HG03439 (cell line): ENCODE measurements around the gene CNTD1.
A peak's percentile ranks its signal among the peaks of the same experiment; 100 is the strongest.
"Not testable (repeated sequence)": the region's sequence is repeated elsewhere in the genome, so short reads cannot be mapped to it uniquely, and the experiment has no call there.

Experiments
- ATAC-seq: cut with Tn5 transposase; IDR thresholded peaks from one replicate; pipeline ENCODE4 v1.9.1; 2021; ENCODE audit warnings: mild to moderate bottlenecking, moderate library complexity; ENCODE audit not compliant: unreplicated experiment

Gene CNTD1, protein sequence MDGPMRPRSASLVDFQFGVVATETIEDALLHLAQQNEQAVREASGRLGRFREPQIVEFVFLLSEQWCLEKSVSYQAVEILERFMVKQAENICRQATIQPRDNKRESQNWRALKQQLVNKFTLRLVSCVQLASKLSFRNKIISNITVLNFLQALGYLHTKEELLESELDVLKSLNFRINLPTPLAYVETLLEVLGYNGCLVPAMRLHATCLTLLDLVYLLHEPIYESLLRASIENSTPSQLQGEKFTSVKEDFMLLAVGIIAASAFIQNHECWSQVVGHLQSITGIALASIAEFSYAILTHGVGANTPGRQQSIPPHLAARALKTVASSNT

DNA sequence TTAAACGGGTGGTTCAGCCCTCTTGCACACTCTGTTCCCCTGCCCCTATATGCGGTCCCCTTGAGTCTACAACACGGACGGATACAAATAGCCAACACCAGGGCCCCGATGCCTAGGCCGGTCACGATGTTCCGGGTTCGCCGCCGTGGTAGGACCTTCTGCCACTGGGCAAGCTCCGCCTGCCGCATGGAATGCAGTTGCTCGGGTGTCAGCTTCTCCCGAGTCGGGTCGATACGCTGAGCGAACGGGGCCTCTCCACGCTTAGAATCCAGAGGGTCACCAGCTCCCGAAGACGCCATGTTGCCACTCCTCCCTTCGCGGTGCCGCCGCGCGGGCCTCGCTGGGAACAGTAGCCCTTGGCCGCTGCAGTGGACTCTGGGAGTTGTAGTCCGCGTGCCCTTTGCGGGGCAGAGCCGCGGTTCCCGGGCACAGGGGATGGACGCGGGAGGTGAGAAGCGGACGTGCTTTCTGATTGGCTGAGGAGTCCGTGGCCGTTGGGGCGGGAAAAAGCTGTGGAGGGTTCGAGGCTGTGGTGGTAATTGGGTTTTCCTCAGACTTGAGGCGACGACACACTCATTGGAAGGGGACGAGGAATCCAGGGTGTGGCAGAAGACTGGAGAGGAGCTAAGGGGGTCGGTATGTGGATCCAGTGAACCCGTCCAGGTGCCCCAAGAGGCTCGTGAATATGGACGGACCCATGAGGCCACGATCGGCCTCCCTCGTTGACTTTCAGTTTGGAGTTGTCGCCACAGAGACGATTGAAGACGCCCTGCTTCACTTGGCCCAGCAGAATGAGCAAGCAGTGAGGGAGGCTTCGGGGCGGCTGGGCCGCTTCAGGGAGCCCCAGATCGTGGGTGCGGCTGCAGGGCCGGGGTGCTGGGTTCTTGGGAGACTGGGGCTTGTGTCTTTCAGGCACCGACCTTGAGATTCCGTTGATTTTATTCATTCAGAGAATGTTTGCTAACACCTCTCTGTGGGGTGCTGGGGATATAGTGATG is at the start of gene CNTD1, which contains the start of gene COA3:
Gene CNTD1, plus strand, starts transcription at position 479 of the 998 bp plus-strand sequence. Its CDS starts 207 bp downstream, at position 686.
Gene COA3, minus strand, starts transcription at position 322 of the 998 bp plus-strand sequence. Its CDS starts 23 bp downstream, at position 299.
- peak; percentile 82 for ATAC-seq

DNA sequence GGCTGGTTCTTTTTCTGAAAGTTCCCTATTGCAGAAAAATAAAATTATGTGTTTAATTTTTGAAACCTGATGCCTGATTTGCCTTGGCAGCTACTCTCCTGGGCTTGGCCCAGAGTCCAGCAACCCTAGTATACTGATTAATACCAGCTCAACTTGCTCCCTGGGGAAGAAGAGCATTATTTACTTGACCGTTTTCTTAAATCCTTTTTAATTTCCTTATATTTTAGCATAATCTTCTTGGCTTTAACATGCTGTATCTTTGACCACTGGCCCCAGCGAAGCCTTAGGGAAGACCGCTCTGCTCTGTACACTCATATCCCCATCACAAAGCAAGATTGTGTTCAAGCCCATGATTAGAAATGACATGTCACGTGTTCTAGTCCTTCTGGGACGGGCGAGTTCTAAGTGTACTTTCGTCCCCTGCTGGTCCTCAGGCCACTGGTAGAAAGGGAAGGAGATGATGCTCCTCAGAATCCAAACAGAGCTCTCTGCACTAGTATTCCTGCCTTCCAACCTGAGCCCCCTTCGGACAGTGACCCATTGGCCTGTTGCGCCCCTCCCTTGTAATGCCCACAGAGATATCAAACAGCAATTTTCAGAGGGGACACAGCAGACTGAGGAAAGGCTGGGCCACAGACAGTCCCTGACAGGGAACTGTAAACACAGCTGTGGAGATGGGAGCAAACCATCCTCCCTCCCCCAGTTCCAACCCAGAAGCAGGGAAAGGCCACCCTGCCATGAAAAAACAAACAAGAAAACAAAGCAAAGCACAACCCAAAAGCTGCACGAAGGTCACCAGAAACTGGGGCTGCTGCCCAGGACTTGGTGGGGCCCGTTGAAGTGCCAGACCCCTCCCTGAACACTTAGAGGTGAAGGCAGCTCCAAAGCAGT is 49.5 kb upstream of the CNTD1 start:
- no peak for ATAC-seq

DNA sequence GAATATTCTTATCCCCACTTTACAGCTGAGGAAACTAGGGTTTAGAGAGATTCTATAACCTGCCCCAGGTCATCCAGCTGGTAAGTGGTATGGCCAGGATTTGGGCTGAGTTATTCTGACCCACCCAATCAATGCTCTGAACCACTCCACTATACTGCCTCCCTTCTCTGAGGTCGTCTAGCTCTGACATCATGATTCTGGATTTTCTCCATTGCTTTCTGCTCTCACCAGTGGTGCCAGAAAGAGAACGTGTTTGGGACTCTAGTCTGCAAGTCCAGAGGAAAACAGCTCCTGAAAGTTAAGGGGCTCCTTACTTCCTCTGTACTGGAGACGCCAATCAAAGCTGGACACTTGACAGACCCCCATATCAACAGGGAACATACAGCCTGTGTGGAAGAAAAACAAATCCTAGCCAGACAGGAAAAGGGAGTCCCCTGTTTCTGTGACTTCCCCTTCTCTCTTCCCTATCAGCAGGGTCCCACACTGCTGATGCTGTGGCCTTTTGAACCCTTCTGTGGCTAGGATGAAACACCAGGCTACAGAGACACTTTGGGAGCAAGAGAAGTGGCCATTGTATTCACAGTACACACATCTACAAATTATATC is 47.8 kb upstream of the CNTD1 start:
- no peak for ATAC-seq

DNA sequence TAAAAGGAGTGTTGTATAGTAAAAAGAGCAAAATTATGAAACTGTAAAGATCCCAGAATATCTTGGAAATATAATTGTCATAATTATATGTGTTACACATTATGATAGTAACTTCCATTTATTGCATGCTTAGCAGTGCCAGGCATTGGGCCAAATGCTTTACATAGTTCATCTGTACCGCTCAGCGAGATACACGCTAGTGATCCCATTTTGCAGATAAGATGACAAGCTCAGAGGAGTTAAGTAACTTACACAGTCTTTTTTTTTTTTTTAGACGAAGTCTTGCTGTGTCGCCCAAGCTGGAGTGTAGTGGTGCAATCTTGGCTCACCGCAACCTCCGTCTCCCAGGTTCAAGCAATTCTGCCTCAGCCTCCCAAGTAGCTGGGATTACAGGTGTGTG is 47.0 kb upstream of the CNTD1 start:
- no peak for ATAC-seq

DNA sequence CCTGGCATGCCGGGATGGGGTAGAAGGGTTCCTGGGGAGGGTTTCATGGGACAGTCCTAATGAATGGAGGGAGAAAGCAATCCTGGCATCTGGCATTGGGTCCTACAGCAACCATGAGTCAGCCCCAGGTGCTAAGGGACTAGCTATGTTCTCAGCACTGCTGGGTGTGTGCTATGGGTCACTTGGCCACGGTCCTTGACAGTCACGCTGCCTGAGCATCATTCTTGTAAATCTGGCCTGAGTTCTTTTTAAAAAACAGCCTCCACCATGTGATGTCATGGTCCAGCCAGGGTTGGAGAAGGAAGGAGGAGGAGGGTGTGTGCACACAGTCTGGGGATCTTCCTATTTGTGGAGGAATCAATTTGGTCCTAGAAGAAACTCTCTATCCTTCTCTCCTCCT is 43.9 kb upstream of the CNTD1 start:
- ATAC-seq: no peak

DNA sequence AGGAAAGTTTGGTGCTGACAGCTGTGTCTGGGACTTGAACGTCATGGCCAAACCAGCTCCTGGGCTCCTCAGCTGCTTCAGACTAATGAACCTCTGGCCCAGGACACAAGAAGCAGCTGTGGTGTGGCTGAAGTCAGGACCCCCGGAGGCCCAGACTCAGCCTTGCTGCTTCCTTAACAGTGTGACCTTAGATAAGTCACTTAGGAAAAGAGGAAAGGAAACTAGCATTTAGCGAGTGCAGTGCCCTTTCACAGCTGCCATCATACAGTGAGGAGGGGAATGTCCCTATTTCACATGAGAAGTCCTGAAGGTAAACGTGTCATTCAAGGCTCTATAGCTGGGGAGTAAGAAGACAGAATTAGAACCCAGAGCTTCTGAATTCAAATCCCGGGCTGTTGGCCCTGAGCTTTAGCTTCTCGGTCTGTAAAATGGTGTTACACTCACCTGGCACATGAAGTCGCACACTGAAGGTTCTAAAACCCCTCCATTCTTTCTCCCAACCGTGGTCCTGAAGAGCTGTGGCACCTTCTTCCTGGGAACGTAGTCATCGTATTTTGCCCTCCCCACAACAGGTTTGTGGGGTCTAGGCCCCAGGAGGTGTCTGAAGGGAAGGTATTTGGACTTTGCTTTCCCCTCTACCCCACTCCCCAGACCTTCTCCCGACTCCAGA is 38.5 kb upstream of the CNTD1 start:
- no peak for ATAC-seq

DNA sequence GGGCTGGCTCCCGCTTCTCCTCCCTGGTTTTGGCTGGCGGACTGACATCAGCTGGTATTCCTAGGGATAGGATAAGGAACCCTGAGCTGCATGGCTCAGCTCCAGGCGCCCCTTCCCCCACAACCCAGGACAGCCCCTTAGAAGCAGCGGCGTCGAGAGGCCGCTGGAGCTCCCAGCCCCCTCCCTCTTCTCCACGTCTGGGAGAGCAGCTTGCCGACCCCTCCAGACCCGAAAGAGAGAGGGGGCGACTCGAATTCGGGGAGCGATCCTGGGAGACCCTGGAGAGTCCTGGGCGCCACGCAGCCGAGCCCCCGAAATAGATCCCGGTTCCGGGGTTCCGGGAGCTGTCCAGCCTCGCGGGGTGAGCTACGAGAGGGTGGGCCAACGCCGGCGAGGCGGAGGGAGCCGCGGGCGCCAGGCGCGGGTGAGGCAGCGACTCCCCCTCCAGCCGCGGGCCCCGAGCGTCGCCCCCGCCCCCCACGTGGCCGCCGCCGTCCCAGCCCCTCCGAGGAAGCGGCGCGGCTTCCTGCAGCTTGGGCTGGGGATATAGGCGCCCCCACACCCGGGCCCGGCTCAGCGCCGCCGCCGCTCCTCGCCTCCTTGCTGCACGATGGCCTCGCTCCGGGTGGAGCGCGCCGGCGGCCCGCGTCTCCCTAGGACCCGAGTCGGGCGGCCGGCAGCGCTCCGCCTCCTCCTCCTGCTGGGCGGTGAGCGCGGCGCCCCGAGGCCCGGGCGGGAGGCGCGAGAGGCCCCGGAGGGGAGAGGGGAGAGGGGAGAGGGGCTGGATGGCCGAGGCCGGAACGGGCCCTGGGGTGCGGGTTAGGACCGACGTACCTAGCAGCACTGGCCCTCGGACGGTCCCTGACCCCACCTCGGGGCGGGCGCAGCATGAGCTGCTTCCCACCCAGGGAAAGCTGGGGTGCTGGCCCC is 37.7 kb upstream of the CNTD1 start, which contains the start of gene RAMP2:
Gene RAMP2, plus strand, starts transcription at position 576 of the 930 bp plus-strand sequence. Its CDS starts 35 bp downstream, at position 611.
- ATAC-seq: no peak

DNA sequence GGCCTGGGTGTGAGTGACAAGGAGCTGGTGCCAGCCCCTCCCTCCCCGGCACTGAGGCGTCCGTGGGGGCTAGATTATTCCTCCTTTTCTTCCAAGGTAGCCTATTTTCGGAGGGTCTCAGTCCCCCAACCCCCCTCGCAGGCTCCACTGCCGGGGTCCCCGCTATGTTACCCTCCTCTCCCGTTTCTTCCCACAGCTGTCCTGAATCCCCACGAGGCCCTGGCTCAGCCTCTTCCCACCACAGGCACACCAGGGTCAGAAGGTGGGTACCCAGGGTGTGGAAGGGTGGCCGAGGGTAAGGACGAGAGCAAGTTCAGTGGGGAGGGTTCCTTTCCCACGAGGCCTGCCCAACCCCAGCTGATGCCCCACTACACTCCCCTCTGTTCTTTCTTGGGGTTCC is 37.0 kb upstream of the CNTD1 start:
- no peak for ATAC-seq

DNA sequence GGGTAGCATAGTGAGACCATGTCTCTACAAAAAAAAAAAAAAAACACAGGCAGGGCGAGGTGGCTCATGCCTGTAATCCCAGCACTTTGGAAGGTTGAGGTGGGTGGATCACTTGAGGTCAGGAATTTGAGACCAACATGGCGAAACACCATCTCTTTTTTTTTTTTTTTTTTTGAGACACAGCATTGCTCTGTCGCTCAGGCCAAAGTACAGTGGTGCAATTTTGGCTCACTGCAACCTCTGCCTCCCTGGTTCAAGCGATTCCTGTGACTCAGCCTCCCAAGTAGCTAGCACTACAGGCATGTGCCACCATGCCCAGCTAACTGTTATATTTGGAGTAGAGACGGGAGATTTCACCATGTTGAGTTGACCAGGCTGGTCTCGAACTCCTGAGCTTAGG is 32.5 kb upstream of the CNTD1 start:
- ATAC-seq: no peak

DNA sequence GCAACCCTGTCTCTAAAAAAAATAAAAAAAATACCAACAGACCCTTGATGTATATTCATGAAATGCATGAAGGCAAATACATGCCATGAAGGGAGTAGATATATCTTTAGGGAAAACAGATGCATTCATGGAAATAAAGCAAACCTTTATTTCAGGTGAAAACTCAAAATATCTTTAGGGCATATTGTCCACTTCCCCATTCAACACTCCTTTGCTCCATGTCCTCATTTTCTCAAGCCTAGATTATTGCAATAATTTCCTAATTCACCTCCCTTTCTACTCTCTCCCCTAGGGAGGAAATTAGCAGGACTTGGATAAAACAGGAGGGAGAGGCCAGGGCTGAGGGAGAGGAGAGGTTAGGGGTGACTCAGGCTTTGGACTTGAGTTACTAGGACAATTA is 31.1 kb upstream of the CNTD1 start:
- ATAC-seq: no peak

DNA sequence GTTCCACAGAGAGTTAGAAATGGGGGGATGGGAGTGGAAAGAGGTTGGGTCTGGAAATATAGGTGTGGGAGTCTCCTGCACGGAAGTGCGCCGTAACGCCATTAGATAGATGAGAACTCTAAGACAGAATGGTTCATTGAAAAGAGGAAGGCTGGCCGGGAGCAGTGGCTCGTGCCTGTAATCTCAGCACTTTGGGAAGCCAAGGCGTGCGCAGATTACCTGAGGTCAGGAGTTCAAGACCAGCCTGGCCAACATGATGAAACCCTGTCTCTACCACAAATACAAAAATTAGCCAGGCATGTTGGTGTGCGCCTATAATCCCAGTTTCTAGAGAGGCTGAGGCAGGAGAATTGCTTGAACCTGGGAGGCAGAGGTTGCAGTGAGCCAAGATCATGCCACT is 30.7 kb upstream of the CNTD1 start:
- not testable (repeated sequence) for ATAC-seq

DNA sequence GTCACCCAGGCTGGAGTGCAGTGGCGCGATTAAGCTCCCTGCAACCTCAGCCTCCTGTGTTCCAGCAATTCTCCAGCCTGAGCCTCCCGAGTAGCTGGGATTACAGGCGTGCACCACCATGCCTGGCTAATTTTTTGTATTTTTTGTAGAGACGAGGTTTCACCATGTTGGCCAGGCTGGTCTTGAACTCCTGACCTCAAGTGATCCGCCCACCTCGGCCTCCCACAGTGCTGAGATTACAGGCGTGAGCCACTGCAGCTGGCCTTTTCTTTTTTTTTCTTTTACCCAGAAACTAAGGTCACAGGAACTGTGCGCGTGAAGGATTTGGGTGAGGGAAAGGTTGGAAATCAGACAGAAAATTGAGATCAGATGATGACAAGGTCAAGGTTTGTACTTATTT is 28.7 kb upstream of the CNTD1 start:
- not testable (repeated sequence) for ATAC-seq

DNA sequence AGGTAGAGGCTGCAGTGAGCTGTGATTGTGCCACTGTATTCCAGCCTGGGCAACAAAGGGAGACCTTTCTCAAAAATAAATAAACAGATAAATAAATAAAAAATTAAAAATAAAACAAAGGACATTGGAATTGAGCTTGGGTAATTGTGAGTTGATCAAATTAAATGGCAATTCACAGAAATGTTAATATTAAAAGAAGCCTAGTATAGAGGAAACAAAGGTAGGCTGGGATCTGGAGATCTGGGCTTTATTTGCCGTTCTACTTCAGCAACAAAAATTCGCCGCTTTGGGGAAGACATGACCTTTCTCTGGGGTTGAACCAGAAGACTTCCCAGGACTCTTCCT is 25.7 kb upstream of the CNTD1 start:
- no peak for ATAC-seq

DNA sequence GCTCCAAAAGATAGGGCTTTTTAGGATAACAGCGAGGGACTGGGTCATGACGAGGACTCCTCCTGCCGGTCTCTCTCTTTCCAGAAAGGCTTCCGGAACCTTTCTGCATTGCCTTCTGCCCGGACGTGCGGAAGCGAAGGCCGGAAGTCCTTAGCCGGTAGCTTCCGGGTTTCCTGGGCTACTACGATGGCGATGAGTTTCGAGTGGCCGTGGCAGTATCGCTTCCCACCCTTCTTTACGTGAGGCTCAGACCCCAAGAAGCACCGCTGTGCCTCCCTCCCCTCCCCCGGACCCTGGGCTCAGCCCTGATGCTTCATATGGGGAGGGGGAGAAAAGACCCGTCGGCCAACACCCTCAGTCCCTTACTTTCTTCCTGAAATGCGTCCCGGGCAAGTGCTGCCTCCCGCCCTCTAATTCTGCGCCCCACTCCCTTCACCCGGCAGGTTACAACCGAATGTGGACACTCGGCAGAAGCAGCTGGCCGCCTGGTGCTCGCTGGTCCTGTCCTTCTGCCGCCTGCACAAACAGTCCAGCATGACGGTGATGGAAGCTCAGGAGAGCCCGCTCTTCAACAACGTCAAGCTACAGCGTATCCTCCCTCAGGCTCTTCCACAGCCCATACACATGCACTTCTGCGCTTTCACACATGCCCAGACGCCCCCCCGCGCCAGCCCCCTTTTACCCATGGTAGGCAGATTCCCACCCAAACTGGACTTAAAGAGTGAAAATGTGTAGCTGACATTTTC is 25.2 kb upstream of the CNTD1 start, which contains the start of gene VPS25:
Gene VPS25, plus strand, starts transcription at position 160 of the 746 bp plus-strand sequence. Its CDS starts 27 bp downstream, at position 187.
- ATAC-seq: peak; percentile 67

DNA sequence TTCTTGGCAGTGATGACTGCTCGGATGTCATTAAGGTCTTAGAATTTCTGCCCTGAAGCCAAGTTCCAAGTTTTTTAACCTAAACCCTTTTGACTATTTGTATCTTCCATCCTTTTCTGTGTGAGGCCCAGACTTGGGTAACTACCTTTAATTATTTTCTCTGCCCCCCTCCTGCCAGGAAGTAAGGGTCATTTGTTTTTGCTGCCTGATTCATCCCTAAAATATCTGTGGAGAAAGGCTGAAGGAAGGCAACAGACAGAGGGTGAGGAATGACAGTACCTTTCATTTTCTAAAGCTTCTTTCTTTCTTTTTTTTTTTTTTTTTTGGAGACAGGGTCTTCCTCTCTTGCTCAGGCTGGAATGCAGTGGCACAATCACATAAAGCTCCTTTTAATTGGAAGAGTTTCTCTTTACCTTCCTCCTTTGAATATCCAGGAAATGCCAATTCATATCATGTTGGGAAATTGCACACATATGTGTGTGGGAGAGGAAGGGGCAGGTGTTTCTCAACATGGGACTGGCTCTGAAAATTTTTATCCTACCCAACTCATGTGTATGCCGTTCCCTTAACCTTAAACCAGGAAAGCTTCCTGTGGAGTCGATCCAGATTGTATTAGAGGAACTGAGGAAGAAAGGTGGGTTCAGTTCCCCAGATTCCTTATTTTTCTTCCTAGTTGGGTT is 24.5 kb upstream of the CNTD1 start:
- ATAC-seq: no peak

DNA sequence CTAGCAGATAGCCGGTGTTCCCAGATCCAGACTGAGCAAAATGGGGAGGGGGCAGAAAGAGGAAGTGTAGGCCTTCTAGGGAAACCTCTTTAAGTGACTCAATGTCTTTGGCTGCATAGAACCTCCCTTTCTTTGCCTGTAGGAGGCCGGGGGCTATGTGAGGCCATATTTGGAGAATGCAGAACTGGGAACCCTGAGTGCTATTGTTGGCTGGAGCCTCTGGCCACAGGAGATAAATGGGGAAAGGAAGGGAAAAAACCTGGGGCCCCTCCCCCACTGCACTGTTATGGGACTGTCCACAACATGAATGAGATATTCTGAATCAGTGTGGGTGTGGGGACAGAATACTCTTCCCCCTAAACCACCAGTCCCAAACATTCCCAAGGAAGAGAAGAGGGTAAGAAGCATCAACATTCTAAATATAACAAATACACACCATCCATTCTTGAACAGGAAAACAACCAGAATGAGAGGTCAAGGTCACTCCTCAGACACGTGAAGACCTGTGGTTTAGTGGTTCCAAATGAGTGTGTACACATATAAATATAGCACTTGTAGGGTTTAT is 23.0 kb upstream of the CNTD1 start:
- ATAC-seq: no peak

DNA sequence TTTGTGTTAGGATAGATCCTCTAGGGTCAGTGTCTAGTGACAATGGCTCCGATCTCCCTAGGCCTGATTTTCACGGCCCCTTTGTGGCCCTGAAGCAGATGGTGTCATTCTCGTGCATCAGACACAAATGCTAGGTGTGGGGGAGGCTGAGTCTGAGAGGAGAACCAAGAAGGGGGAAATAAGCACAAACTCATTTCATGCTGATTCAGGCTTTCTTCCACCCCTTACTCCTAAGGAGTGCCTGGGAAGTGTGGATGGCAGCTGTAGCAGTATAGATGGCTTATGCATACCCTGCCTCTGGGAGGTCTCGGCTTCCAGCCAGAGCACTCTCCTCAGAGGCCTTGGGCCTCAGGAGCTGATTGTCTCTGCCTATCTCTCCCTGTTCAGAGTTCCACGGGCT is 20.1 kb upstream of the CNTD1 start:
- no peak for ATAC-seq
